Colon (tissue), 2 donors: ENCODE results near the gene CTSS.

ENCODE experiments used
- FAIRE-seq: peaks from 2 replicates; lab custom pipeline; 2012; peaks lifted over from hg19 to GRCh38; lab: Jason Lieb, UNC
- donor health status: control.
- donor health status: control.

Gene CTSS

GRCh38 chr1:150696995-150697927 is 68.3 kb downstream of the CTSS start, which contains the start of gene GOLPH3L:
Gene GOLPH3L, minus strand, starts transcription at chr1:150697154. Its CDS starts 2,316 bp downstream, at chr1:150694838.
- peak; percentile 90 for FAIRE-seq

- no peak for FAIRE-seq
Observed at GRCh38 chr1:150696590-150696989, 69.0 kb downstream of the CTSS start.

GRCh38 chr1:150696162-150696561 is 69.4 kb downstream of the CTSS start:
- no peak for FAIRE-seq

- no peak for FAIRE-seq
Observed at GRCh38 chr1:150695561-150695960, 70.0 kb downstream of the CTSS start.

- FAIRE-seq: no peak
Observed at GRCh38 chr1:150692720-150693119, 72.9 kb downstream of the CTSS start.

GRCh38 chr1:150688763-150689162 is 76.8 kb downstream of the CTSS start:
- FAIRE-seq: no peak

- FAIRE-seq: no peak
Observed at GRCh38 chr1:150686275-150686674, 79.3 kb downstream of the CTSS start.

- no peak for FAIRE-seq
Observed at GRCh38 chr1:150683914-150684313, 81.7 kb downstream of the CTSS start.
